IPS DF 4.7 (cell line): ENCODE measurements around the gene ZCCHC10.
A peak's percentile ranks its signal among the peaks of the same experiment; 100 is the strongest.
"Not testable (repeated sequence)": the region's sequence is repeated elsewhere in the genome, so short reads cannot be mapped to it uniquely, and the experiment has no call there.

Experiments used
- DNase-seq: peaks from one replicate; pipeline ENCODE4 v3.0.0-alpha.2; 2013; ENCODE audit warnings: low spot score; ENCODE audit errors: extremely low read depth

Gene ZCCHC10

GRCh38 chr5:133025804-133026663 is at the start of gene ZCCHC10:
Gene ZCCHC10 (minus strand): TSS chr5:133026549. CDS start chr5:133026537, 12 bp downstream.
- peak; percentile 81 for DNase-seq

GRCh38 chr5:133075572-133076536 is 49.5 kb upstream of the ZCCHC10 start:
- DNase-seq: no peak

- DNase-seq: no peak
These were observed 45.7 kb upstream of the ZCCHC10 start for GRCh38 chr5:133072021-133072420.

- no peak for DNase-seq
These were observed 39.7 kb upstream of the ZCCHC10 start for GRCh38 chr5:133066045-133066444.

- DNase-seq: no peak
These were observed 39.1 kb upstream of the ZCCHC10 start for GRCh38 chr5:133065471-133065870.

GRCh38 chr5:133063965-133064364 is 37.6 kb upstream of the ZCCHC10 start:
- no peak for DNase-seq

- DNase-seq: no peak
These were observed 35.9 kb upstream of the ZCCHC10 start for GRCh38 chr5:133062276-133062675.

- DNase-seq: no peak
These were observed 33.3 kb upstream of the ZCCHC10 start for GRCh38 chr5:133059621-133060020.

GRCh38 chr5:133056891-133057290 is 30.5 kb upstream of the ZCCHC10 start:
- DNase-seq: no peak

GRCh38 chr5:133054697-133055471 is 28.5 kb upstream of the ZCCHC10 start:
- no peak for DNase-seq

- DNase-seq: no peak
These were observed 27.1 kb upstream of the ZCCHC10 start for GRCh38 chr5:133053448-133053847.

GRCh38 chr5:133052317-133053175 is 26.2 kb upstream of the ZCCHC10 start:
- no peak for DNase-seq

GRCh38 chr5:133051542-133052316 is 25.4 kb upstream of the ZCCHC10 start, which contains the start of gene HSPA4:
Gene HSPA4 (plus strand): TSS chr5:133052013. CDS start chr5:133052251, 238 bp downstream.
- peak; percentile 93 for DNase-seq

GRCh38 chr5:133051061-133051541 is 24.8 kb upstream of the ZCCHC10 start:
- DNase-seq: no peak

- DNase-seq: no peak
These were observed 24.2 kb upstream of the ZCCHC10 start for GRCh38 chr5:133050521-133050920.

- no peak for DNase-seq
These were observed 23.3 kb upstream of the ZCCHC10 start for GRCh38 chr5:133049726-133050048.

GRCh38 chr5:133048993-133049725 is 22.8 kb upstream of the ZCCHC10 start:
- no peak for DNase-seq

GRCh38 chr5:133047404-133047803 is 21.1 kb upstream of the ZCCHC10 start:
- no peak for DNase-seq

GRCh38 chr5:133046560-133046959 is 20.2 kb upstream of the ZCCHC10 start:
- DNase-seq: not testable (repeated sequence)
